Endothelial cell of hepatic sinusoid (primary cell): ENCODE results near the gene MBP.

ENCODE experiments used
- in situ Hi-C: cut with HindIII; loops from 2 replicates; pipeline ENCODE4 v1.10.0; 2017; ENCODE audit warnings: low sequenced_read_pairs

MBP gene

DNA sequence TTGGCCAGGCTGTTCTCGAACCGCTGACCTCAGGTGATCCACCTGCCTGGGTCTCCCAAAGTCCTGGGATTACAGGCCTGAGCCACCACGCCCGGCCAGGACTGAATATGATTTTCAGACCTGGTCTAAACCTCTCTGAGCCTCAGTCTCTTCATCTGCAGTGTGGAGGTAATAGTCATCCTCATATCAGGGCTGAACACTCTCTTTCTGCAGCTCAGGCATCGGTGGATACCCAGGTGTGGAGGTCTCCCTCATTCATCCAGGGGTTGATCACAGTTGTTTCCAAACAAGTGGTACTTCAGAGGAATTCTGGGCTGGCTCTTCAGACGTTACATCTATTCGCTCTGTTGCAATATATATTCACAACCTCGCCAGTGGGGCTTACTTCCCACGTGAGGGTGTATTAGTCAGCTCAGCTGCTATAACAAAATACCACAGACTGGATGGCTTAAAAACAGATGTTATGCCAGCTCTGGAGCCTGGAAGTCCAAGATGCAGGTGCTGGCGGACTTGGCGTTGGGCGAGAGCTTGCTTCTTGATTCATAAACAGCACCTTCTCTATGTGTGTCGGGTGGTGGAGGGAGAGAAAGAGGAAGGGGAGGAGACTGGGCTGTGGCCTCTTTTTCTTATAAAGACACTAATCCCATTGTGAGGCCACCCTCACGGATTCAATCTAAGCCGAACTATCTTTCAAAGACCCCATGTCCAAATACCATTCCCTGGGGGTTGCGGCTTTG is 2.9 kb upstream of the MBP start:
- in situ Hi-C loops, result no loop called here

DNA sequence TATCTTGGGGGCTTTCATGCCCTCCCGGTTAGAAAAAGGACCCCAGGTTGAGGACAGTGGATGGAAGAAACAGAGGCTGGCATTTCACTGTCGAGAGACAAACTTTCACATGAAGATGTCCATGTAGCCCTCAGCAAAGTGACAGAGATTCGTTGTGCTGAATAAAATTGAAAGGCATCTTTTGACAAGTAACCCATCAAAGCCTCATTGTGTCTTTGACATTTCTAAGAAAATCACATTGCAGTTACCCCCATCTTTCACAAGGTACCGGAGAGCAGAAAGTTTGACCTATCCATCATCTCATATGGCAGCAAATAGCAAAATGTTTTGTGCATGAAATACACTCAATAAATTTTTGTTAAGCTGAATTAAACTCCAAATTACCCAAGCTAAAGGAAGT is 2.0 kb upstream of the MBP start:
- in situ Hi-C loops, result no loop called here

DNA sequence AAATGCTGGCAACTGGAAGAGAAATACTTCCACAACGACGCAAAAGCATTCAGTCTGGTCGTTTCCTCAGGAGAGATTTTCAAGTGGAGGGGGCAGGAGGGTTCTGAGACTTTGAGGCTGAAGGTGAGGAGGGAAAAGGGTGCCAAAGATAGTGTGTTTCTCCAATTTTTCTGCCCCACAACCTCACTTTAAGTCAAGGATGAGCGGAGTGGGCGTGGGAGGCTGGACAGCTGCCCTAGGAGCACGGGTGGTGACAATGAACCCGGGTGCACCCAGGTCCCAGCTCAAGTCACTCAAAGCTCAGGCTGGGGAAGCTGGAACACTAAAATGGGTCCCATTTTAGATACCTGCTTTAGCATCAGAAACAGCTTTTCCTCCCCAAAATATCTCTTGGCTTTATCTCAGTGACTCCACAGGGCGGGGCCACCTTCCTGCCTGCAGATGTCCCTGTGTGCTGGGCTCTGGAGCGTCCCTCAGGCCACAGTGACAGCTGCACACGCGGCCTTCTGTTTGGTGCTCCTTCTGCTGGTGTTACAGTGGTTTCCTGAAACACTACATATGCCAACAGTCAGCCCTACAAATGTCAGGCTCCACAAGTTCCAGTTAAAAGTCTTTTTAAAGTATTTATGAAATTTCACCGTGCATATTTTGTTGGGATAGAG is 1.4 kb upstream of the MBP start:
- in situ Hi-C loops, result no loop called here

DNA sequence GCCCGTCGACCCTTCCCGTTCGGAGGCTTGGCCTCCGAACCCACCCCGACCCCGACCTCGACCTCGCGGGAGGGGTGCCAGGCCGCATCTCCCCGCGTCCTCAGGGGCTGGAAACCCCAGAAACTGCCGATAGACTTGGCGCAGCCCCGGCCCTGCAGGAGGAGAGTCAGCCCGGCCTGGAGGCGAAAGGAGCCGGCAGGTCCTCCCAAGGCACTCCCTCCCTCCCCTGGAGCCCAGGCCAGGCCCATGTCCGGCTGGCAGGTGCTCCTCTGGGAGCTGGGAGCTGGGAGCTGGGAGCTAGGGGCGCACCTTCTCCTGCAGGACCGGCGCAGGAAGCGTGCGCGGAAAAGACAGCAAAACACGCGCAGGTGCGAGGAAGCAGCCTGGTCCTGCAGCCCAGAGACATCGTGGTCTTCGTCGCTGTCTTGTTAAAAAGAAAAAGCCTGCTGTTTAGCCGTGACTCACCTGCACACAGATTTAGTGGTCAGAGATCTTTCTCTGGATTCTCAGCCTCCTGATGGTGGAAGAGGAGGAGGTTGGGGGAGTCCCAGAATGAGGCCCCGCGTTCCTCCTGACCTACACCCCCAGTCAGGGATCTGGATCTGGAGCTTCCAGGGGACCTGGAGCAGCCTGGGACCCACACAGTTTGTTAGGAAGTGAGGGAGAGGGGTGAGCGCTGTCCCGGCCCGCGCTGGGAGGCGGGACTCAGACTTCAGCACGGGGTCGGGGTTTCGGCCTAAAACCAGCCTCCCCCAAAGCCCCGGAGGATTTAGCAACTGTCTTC is 660 bp upstream of the MBP start:
- in situ Hi-C loops, result no loop called here

DNA sequence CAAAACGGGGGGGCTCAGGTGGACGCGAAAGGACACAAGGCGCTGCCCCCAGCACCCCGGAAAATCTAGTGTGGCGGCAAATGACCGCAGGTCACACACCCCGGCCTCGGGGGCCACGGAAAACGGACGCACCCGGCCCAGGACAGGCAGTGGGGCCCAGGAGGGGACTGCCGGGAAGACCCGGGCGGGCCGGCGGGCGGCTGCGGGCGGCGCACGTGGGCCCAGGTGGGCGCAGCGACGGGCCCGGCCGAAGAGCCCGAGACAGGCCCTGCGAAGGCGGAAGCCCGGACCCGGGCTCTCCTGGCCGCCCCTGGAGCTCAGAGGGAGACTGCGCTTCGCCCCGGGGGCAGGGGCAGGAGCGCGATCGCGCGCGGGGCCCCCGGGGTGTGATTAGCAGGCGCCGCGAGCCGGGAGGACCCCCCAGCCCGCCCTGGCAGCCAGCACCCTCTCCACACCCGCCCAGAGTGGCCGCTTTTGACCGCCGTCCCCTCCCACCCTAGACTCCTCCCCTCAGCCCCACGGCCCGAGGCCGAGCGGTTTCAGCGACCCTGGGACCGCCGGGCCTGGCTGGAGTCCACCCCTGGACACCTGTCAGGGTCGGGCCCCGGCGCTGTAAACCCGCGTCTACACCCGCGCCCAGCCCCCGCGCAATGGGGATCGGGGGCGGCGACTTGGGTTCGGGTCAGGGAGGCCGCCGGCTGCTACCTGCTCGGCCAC is 773 bp downstream of the MBP start:
- in situ Hi-C loops, result no loop called here

DNA sequence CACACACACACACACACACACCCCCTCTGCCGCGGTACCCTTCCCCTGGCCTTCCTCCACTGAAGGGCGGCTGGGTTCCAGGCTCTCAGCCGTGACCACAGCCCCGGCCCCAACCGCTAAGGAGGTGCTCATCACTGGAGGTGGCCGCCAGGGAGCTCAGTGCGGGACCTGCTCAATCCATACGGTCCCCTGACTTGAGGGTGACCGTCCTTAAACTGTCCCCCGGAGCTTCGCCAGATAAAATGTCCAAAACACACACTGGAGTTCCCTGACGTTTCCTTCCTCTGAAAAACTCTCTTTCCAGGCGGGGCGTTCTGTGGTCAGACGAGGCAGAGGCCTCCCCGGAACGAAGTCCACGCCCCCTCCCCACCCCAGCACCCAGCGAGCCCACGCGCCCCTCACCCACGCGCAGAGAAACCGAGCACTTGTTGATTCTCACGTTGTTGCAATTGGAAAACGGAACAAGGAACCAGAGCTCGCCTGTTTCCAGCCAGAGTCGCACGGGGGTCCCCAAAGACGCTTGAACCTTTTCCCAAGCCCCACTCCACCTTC is 1.4 kb downstream of the MBP start:
- in situ Hi-C loops, result no loop called here

DNA sequence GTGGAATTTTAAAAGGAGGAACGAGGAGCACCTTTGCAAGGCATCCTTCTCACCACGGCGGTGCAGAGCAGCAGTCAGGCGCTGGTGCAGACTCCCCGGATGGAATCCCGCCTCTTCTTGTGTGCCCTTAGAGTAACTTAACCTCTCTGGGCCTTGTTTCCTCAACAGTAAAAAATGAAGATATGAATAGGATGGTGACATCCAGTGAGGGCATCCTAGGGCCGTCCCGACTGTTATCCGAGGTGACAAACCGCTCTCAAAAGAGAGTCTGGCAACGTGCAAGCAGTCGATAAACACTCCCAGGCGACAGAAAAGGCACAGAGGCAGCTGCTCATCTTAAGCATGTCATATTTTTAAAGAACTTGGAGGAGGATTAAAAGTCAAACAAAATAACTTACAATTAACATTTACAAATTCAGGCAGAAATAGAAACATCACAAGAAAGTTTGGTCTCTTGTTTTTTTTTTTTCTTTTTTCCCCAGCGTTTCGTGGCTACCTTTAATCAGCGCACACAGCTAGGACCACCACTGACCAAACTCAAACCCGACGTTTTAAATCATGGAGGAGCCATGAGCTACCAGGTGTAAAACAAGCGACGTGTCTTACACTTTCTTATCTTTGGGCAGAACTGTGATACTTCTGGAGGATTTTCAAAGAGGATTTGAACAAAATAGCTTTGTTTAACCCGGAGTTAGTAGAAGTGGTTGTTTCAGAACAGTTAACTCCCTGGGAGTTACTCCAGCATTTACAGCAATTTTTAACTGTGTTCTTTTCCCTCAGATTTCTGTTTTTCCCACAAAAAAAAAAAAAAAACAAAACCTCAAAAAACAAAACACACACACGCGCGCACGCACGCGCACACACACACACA is 2.1 kb downstream of the MBP start:
- in situ Hi-C loops, result no loop called here

DNA sequence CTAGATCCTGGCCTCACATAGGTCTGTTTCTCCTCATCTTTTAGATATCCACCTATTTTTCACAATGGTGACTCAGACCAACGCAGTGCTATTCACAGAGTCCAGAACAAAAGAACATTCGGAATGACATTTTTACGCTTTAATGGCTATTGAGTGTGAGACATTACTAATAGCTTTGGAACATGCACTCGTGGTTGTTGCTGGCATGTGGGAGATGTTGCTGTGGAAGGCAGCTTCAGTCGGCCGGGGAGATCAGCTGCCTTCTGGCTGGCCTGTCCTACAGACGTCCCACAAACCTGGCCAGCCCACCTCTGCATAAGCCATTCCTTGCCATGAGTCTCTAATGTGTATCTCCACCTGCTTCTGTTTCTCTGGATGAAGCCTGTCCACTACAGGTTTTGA is 3.4 kb downstream of the MBP start:
- in situ Hi-C loops, result no loop called here

DNA sequence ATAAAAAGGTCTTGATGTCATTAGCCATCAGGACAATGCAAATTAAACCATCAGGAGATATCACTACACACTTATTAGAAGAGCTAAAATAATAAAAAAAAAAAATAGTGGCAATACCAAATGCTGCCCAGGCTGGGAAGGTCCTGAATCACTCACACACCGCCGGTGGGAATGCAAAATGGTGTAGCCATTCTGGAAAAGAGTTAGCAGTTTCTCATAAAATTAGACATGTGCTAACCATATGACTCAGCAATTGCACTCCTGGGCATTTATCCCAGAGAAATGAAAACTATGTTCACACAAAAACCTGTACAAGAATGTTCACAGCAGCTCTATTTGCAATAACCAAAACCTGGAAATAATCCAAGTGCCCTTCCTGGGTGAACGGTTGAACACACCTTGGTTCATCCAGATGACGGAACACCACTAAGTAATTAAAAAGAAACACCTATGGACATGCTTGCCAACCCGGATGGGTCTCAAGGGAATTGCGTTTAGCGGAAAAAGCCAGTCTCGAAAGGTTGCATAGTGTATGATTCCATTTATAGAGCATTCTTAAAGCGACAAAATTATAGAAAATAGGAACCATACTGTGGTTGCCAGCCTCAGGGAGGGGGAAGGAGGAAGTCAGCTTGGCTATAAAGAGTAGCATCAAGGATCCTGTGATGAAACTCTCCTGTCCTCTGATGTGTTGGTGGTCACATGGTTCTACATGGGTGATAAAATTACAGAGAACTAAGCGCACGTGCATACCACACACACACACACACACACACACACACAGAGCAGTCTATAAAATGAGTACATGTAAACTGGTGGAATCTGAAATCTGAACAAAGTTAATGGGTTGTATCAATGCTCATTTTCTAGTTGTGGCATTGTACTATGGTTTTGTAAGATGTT is 4.6 kb downstream of the MBP start:
- in situ Hi-C loops, result no loop called here

DNA sequence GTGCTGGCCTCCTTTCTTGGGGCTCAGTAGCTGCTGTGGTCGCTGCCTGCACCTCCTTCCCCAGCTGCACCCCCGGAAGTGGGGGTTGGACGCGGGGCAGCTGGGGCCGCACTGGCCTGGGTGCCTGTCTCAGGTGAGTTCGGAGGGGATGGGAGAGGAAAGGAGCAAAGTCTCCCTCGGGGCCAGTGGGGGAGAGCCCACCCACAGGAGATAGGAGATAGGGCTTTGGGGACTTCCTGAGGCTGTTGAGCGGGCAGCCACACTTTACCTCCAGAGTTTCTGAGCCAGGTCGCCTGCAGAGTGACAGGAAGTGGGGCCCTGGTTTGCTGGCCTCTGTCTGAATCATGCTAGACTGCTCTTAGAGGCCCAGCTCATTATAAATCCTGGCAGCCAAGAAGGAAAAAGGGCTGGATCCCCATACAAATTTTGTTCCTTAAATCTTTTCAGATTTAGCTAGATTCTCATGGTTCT is 8.1 kb downstream of the MBP start:
- in situ Hi-C loops, result no loop called here

DNA sequence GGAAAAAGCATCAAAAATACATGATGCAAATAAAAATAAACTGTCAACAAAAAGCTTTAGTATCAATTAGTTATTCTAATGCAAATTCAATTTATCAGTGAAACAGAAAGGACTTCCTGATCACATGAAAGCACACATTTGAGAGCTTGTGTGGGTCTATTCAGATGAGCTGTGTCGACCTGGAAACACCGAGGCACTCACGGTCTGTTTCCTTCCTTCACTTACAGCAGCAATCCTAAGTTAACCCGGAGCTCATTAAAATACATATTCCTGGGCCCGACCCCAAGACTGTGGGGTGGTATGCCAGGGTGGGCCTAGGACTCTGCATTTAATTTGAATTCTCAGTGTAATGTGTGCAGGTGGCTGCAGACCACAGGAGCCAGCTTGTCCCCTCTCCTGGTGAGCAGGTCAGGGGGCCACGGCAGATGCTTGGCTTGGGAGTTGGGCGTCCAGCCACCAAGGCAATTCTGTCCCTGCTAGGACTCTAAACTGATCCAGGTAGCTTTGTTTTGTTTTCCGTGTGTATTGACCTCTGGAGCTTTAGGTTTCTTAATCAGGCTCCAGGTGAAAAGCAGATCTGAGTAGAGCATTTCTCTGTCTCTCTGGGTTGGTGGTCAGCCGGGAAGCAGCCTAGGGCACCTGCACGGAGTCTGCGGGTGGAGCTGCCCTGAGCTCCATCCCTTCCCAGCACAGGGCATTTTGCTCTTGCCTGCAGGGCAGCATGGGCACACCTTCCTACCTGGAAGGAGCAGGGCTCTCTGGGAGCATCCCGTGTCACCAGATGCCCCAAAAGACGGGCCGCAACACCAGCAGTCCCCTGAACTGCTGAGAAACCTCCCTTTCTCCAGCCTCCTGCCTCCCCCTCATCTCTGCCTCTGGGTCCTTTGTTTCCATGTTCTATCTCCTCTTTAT is 9.0 kb downstream of the MBP start:
- in situ Hi-C loops, result no loop called here

DNA sequence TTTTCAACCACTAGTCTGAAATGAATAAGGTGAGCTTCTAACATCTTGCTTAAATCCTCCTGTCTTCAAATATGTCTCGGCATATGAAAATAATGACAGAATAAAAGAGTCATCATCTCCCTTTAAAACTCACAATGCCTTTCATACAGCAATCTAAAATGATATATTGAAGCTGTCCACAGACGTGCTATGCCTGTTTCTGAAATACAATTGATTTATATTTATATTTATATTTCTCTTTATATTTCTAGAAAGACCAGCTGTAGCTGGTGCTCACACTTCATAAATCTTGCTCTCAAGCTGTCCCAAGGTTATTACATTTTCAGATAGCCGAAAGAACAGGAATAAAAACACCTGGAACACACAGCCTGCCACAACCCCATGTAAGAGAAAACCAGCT is 11.1 kb downstream of the MBP start:
- in situ Hi-C loops, result no loop called here

DNA sequence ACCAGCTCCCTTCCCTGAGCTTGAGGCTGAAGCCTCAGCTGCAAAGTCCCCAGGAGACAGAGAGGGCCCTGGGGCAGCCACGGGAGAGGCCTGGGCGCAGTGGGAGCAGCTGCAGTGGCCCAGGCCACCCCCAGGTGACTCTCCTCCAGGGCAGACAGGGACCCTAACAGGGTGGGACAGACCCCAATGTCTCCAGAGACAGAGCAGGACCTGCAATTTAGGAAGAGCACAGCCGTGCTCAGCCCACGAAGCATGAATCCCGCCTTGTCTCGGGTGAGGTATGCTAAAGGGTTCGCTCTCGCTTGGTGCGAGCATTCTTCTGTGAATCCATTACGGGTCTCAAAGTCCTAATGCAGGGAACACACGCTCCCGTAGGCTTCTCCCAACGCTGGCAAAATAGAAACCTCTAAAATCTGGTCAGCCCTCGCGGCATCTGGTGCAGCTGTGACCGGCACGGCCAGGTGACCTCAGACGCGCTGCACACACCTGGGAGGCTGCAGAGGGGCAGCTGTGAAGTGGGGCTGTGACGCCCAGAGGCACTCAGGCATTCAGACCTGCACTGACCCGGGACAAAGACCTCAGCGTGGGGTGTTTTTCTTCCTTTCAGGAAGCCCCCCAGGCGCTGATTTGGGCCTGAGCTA is 12.6 kb downstream of the MBP start:
- in situ Hi-C loops, result no loop called here

DNA sequence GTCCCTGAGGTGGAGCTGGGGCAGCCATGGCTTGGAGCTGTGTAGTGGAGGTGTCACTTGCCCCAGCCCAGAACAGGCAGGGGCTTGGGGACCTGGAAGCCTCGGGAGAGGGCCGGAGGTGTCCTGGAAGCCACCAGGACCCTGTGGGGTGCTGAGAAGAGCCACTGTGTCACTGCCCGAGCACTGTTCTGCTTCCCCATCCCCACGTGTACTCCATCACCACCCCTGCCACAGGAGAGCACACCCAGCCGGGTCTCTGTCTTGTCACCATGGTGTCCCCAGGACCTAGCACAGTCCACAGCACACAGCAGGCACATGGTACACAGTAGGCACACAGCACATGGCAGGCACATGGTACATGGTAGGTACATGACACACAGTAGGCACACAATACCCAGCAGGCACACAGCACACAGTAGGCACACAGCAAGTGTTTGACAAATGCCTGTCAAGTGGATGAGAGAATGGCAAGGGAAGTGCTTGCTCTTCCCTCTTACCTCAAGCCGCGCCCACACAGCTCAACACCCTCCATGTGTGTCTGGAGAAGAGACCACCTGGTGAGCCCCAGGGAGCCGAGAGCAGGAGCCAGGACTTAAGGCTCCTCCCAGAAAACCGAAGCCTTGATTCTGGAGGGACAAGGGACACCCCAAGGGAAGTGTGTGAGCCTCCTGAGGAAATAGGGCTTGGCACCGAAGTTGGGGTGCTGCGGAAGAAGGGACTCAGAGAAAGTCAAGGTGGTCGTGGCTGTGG is 13.3 kb downstream of the MBP start:
- in situ Hi-C loops, result no loop called here

DNA sequence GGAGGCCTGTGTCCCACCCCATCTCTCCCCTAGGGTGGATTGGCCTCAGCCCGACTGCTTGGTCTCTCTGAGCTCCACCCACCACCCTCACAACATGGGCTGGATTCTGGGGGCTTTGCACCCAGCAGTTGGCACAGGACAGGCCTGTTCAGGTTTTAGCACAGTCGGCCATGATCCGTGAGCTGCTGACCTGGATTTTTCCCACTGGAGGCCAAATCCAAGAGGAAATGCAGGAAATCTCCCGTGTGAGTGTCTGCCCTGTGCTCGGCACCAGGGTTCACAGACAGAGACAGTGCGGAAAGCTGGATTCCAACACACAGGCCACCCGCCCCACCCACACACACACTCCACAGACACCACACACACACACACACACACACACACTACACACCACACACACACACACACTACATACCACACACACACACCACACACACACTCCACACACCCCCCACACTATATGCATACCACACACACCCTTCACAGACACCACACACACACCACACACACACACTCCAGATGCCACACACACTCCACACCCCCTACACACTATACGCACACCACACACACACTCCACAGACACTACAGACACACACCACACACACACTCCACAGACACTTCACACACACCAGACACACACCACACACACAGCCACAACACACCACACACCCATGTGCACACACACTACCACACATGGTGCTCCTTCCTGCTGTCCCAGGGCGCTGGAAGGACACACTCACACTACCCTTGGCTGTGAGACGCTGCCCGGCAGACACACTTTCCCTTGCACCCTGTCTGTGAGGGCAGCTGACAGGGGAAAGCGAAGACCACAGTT is 14.1 kb downstream of the MBP start:
- in situ Hi-C loops, result no loop called here
